ENCODE results near the gene CTSE.

The CTSE gene

DNA sequence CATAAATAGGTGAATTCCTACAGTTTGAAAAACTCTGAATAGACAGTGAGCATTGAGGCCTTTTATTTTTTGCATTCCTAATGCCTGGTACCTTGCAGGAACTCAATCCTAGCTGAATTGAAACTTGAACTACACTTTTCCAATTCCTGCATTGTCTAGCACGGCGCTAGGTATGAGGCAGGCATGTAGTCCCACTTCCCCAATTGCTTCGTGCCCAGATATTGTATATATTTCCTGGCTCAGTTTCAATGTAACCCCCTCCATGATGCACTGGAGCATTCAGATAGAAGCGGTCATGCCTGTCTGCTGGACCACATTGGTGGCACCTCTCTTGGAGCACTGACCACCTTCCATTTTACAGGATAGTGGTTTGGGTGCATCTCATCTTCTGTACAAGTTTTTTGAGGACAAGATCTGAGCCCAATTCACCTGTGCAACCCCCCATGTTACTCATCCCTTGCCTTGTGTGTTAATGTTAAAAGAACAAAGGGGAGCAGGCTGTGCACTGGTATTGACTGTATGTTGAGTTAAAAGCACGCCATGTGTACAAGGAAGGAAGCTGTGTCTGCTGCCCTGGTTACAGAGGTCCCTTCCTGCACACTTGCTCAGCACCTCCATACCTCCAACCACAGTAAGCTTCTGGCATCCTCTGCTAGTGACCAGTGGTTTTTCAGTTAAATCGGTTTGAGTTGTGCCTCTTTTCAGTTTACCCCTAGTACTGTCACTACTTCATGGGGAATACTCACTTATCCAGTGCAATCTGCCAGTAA, 10.5 kb downstream of the CTSE start:
- TF ChIP-seq POLR2AphosphoS5 (IDR thresholded peaks at IDR 0.05; ENCODE audit: low read depth) (no peak; the same call in 1 of the 2 replicates), SPI1 (IDR thresholded peaks at IDR 0.05; ENCODE audit: borderline replicate concordance, low read depth) (peak; percentile 90)
- H3K27me3 ChIP-seq (ENCODE audit: insufficient read depth, poor library complexity, severe bottlenecking), result no peaks in the 10 kb centered on the region
- peak in 1 of 2 experiments; percentile 59 for DNase-seq (ENCODE audit: low read depth in 1 of 2, low spot score in 1 of 2)
- H3K27ac ChIP-seq (replicated peaks), result peak overlapping the region; percentile 89
- H3K4me3 ChIP-seq (replicated peaks; ENCODE audit: insufficient read depth, low read length), result no peak overlapping the region

- H3K27me3 ChIP-seq (ENCODE audit: insufficient read depth, poor library complexity, severe bottlenecking), result no peaks in the 10 kb centered on the region
- peak overlapping the region; percentile 89 for H3K27ac ChIP-seq (replicated peaks)
- H3K4me3 ChIP-seq (replicated peaks; ENCODE audit: insufficient read depth, low read length), result no peak overlapping the region
- peak; percentile 83 to 99 for DNase-seq (ENCODE audit: low read depth in 1 of 2, low spot score in 1 of 2)
- TF ChIP-seq POLR2AphosphoS5 (IDR thresholded peaks at IDR 0.05; ENCODE audit: low read depth) (peak; percentile 94), GABPA (IDR thresholded peaks at IDR 0.05; ENCODE audit: low read depth) (no peak), CTCF (IDR thresholded peaks at IDR 0.05; ENCODE audit: insufficient read depth, low read length) (no peak), SPI1 (IDR thresholded peaks at IDR 0.05; ENCODE audit: borderline replicate concordance, low read depth) (peak; percentile 100), REST (IDR thresholded peaks at IDR 0.05; ENCODE audit: insufficient replicate concordance, low read depth) (no peak)
Observed at GRCh38 chr1:206012086-206012859, 11.4 kb downstream of the CTSE start.

GRCh38 chr1:206011057-206011456, 12.6 kb downstream of the CTSE start:
- TF ChIP-seq REST (IDR thresholded peaks at IDR 0.05; ENCODE audit: insufficient replicate concordance, low read depth) (no peak), GABPA (IDR thresholded peaks at IDR 0.05; ENCODE audit: low read depth) (no peak), CTCF (IDR thresholded peaks at IDR 0.05; ENCODE audit: insufficient read depth, low read length) (no peak), POLR2AphosphoS5 (IDR thresholded peaks at IDR 0.05; ENCODE audit: low read depth) (no peak), SPI1 (IDR thresholded peaks at IDR 0.05; ENCODE audit: borderline replicate concordance, low read depth) (no peak)
- DNase-seq (ENCODE audit: low read depth in 1 of 2, low spot score in 1 of 2), result no peak
- Histone ChIP-seq H3K27ac (replicated peaks) (peak overlapping the region; percentile 89), H3K4me3 (replicated peaks; ENCODE audit: insufficient read depth, low read length) (no peak overlapping the region), H3K27me3 (ENCODE audit: insufficient read depth, poor library complexity, severe bottlenecking) (no peaks in the 10 kb centered on the region)

GRCh38 chr1:206010060-206010459, 13.6 kb downstream of the CTSE start:
- TF ChIP-seq POLR2AphosphoS5 (IDR thresholded peaks at IDR 0.05; ENCODE audit: low read depth) (no peak), GABPA (IDR thresholded peaks at IDR 0.05; ENCODE audit: low read depth) (no peak), REST (IDR thresholded peaks at IDR 0.05; ENCODE audit: insufficient replicate concordance, low read depth) (no peak), SPI1 (IDR thresholded peaks at IDR 0.05; ENCODE audit: borderline replicate concordance, low read depth) (no peak), CTCF (IDR thresholded peaks at IDR 0.05; ENCODE audit: insufficient read depth, low read length) (no peak)
- H3K4me3 ChIP-seq (replicated peaks; ENCODE audit: insufficient read depth, low read length), result no peak overlapping the region
- H3K27ac ChIP-seq (replicated peaks), result no peak overlapping the region
- H3K27me3 ChIP-seq (ENCODE audit: insufficient read depth, poor library complexity, severe bottlenecking), result no peaks in the 10 kb centered on the region
- DNase-seq (ENCODE audit: low read depth in 1 of 2, low spot score in 1 of 2), result no peak
